Testis (tissue), 3 donors: ENCODE results near the gene AOX1. TPM values are rescaled to one million over a fixed set of nuclear protein-coding genes. Genes with fewer than 3 reads are reported as not detected.
"Not testable (repeated sequence)": the region's sequence is repeated elsewhere in the genome, so short reads cannot be mapped to it uniquely, and the experiment has no call there.

Source experiments
- DNase-seq: peaks from one replicate; pipeline ENCODE4 v3.0.0-alpha.2; 2019
- H3K27ac ChIP-seq, 2 donors: fragments of 200-600 bp; sonication (generic); one replicate each; pipeline ENCODE4 v1.5.1; 2019
- H3K27me3 ChIP-seq: fragments of 200-600 bp; sonication (generic); one replicate; pipeline ENCODE4 v1.5.1; 2019
- H3K36me3 ChIP-seq: fragments of 200-600 bp; sonication (generic); one replicate; pipeline ENCODE4 v1.5.1; 2017; ENCODE audit warnings: low read depth; ENCODE audit errors: missing control alignments
- H3K4me1 ChIP-seq: fragments of 200-600 bp; sonication (generic); one replicate; pipeline ENCODE4 v1.5.1; 2019
- H3K4me3 ChIP-seq, 2 donors: fragments of 200-600 bp; sonication (generic); one replicate each; pipeline ENCODE4 v1.5.1; 2017 to 2019
- H3K9me3 ChIP-seq: fragments of 200-600 bp; sonication (generic); one replicate; pipeline ENCODE4 v1.5.1; 2017
- CTCF ChIP-seq, 3 experiments: fragments of 450-650 bp in 2 of 3; fragments of 200-600 bp in 1 of 3; sonication (generic) in 1 of 3; IDR thresholded peaks; one replicate each; pipeline ENCODE4 v1.5.1; 2016 to 2019; ENCODE audit warnings: antibody characterized with exemption in 3 of 3, mild to moderate bottlenecking in 2 of 3, moderate library complexity in 1 of 3
- POLR2A ChIP-seq: fragments of 450-650 bp; IDR thresholded peaks from one replicate; pipeline ENCODE4 v1.6.1; 2017; ENCODE audit warnings: antibody characterized with exemption, mild to moderate bottlenecking, moderate library complexity
- WGBS, 2 donors: methylation state at CpG; one replicate each; pipeline ENCODE4 v1.1.5; 2018; 5-methylcytosine and 5-hydroxymethylcytosine counted together
- intact Hi-C: fragments of 100-400 bp; cut with DNase I; formaldehyde crosslinking; loops from one replicate; pipeline ENCODE4 v1.15.1; 2023; ENCODE audit warnings: low total_unique reads
- polyA plus RNA-seq: library from polyadenylated mRNA; stranded (reverse); fragments of 350-450 nt; fragmentation: Illumina TruSeq; extraction: RNeasy Lipid Tissue Mini Kit (QIAGEN cat#74804); gene quantifications from one replicate; pipeline ENCODE4 v1.2.3, GENCODE V29; 2014; ENCODE audit warnings: low read depth, low replicate concordance; ENCODE audit not compliant: insufficient read depth
- total RNA-seq, 2 donors: library from RNA; depleted of rRNA; stranded (reverse); fragments of >200 nt; gene quantifications; one replicate each; pipeline ENCODE4 v1.2.3, GENCODE V29; 2016

AOX1 gene
- total and polyA plus RNA-seq, 3 donors from 2014 or later, result 28.7 to 34.1 (median 29.4) TPM

GRCh38 chr2:200681697-200682096 lies 95.9 kb downstream of the AOX1 start:
- TF ChIP-seq CTCF (IDR thresholded peaks at IDR 0.05), result no peak
- TF ChIP-seq POLR2A, result no peak
- H3K4me1 ChIP-seq, result peaks cover 3% of the 10 kb centered on the region
- no peak overlapping the region for H3K27ac ChIP-seq
- WGBS, 2 donors, result 48 to 59% methylated on average over 2 of the region's 2 CpGs
- H3K27me3 ChIP-seq, result no peaks in the 10 kb centered on the region
- H3K4me3 ChIP-seq, result no peak overlapping the region
- H3K36me3 ChIP-seq, result no peaks in the 10 kb centered on the region
- intact Hi-C loops, result no loop called here
- no peak for DNase-seq
- no peaks in the 10 kb centered on the region for H3K9me3 ChIP-seq

GRCh38 chr2:200682407-200682806 lies 96.6 kb downstream of the AOX1 start:
- H3K4me3 ChIP-seq, H3K36me3 ChIP-seq, intact Hi-C loops, H3K4me1 ChIP-seq, H3K9me3 ChIP-seq, DNase-seq, H3K27me3 ChIP-seq, H3K27ac ChIP-seq: not testable (repeated sequence)
- WGBS, 2 donors, result 67 to 76% methylated on average over 3 of the region's 5 CpGs

- WGBS, 2 donors, result 64 to 92% methylated on average over 1 to 2 of the region's 2 CpGs
- Histone ChIP-seq H3K9me3 (no peaks in the 10 kb centered on the region), H3K4me3 (no peak overlapping the region), H3K27ac (no peak overlapping the region), H3K27me3 (no peaks in the 10 kb centered on the region), H3K4me1 (no peaks in the 10 kb centered on the region), H3K36me3 (no peaks in the 10 kb centered on the region)
- no peak for DNase-seq
- intact Hi-C loops, result no loop called here
- TF ChIP-seq POLR2A (no peak), CTCF (IDR thresholded peaks at IDR 0.05) (no peak)
Observed at GRCh38 chr2:200687922-200688920, 102.4 kb downstream of the AOX1 start.

GRCh38 chr2:200689115-200689514 lies 103.3 kb downstream of the AOX1 start:
- Histone ChIP-seq H3K27ac (no peak overlapping the region), H3K36me3 (no peaks in the 10 kb centered on the region), H3K27me3 (no peaks in the 10 kb centered on the region), H3K4me3 (no peak overlapping the region), H3K9me3 (no peaks in the 10 kb centered on the region), H3K4me1 (no peaks in the 10 kb centered on the region)
- intact Hi-C loops, result no loop called here
- 77 to 86% methylated on average over 3 of the region's 3 CpGs for WGBS, 2 donors
- no peak for TF ChIP-seq CTCF (IDR thresholded peaks at IDR 0.05)
- no peak for TF ChIP-seq POLR2A
- DNase-seq, result no peak

GRCh38 chr2:200693836-200694470 lies 108.1 kb downstream of the AOX1 start:
- no peak for DNase-seq
- Histone ChIP-seq H3K27me3 (no peaks in the 10 kb centered on the region), H3K27ac (no peak overlapping the region), H3K36me3 (no peaks in the 10 kb centered on the region), H3K4me3 (no peak overlapping the region), H3K4me1 (no peaks in the 10 kb centered on the region), H3K9me3 (no peaks in the 10 kb centered on the region)
- 92 to 93% methylated on average over 4 of the region's 4 CpGs for WGBS, 2 donors
- no peak for TF ChIP-seq CTCF (IDR thresholded peaks at IDR 0.05)
- no peak for TF ChIP-seq POLR2A
- intact Hi-C loops, result loop anchor here (10.0 kb wide), 1 partner anchor 109 kb away; the partner anchor contains the start of gene AOX1
